ENCODE data around the gene PKD1.

Gene PKD1

GRCh38 chr16:2085669-2086068 is 50.0 kb downstream of the PKD1 start:
- ChIA-PET CTCF (interaction anchor here (1.1 to 1.3 kb wide), 4 partner anchors 37 to 63 kb away, joined by 3 to 5 read pairs (median 4); partner anchors contain the start of genes NTHL1 and TSC2), POLR2A (interaction anchor here (2.4 kb wide), 1 partner anchor 13 kb away, joined by 7 read pairs; no protein-coding TSS in a partner anchor)
- no peak for DNase-seq (ENCODE audit: low read depth, low spot score)
- no peak overlapping the region for H3K4me3 ChIP-seq (ENCODE audit: low read depth, low read length)
- TF ChIP-seq CTCF (IDR thresholded peaks at IDR 0.05; ENCODE audit: insufficient read depth, low read length, missing control alignments): no peak

GRCh38 chr16:2084895-2085625 is 50.6 kb downstream of the PKD1 start:
- CTCF ChIA-PET: interaction anchor here (1.0 to 1.3 kb wide), 6 partner anchors 28 to 81 kb away, joined by 3 to 5 read pairs (median 4); partner anchors contain the start of genes NTHL1 and TSC2
- H3K4me3 ChIP-seq (ENCODE audit: low read depth, low read length): no peak overlapping the region
- no peak for TF ChIP-seq CTCF (IDR thresholded peaks at IDR 0.05; ENCODE audit: insufficient read depth, low read length, missing control alignments)
- DNase-seq (ENCODE audit: low read depth, low spot score): no peak
- POLR2A ChIA-PET: interaction anchor here (2.4 kb wide), 1 partner anchor 12 kb away, joined by 7 read pairs; no protein-coding TSS in a partner anchor

GRCh38 chr16:2083876-2084780 is 51.6 kb downstream of the PKD1 start:
- no peak overlapping the region for H3K4me3 ChIP-seq (ENCODE audit: low read depth, low read length)
- TF ChIP-seq CTCF (IDR thresholded peaks at IDR 0.05; ENCODE audit: insufficient read depth, low read length, missing control alignments): no peak
- POLR2A ChIA-PET: interaction anchor here (2.4 kb wide), 1 partner anchor 12 kb away, joined by 7 read pairs; no protein-coding TSS in a partner anchor
- no peak for DNase-seq (ENCODE audit: low read depth, low spot score)
- CTCF ChIA-PET: interaction anchor here (1.0 to 1.3 kb wide), 4 partner anchors 27 to 80 kb away, joined by 3 to 5 read pairs (median 4); partner anchors contain the start of genes NTHL1 and TSC2

- DNase-seq (ENCODE audit: low read depth, low spot score): no peak
- POLR2A ChIA-PET: no interaction called here
- CTCF ChIA-PET: interaction anchor here (1.0 kb wide), 1 partner anchor 61 kb away, joined by 3 read pairs; no protein-coding TSS in a partner anchor
- TF ChIP-seq CTCF (IDR thresholded peaks at IDR 0.05; ENCODE audit: insufficient read depth, low read length, missing control alignments): no peak
- H3K4me3 ChIP-seq (ENCODE audit: low read depth, low read length): no peak overlapping the region
Measured at GRCh38 chr16:2083409-2083808, 52.3 kb downstream of the PKD1 start.

- DNase-seq (ENCODE audit: low read depth, low spot score): no peak
- ChIA-PET CTCF (interaction anchor here (1.0 kb wide), 1 partner anchor 61 kb away, joined by 3 read pairs; no protein-coding TSS in a partner anchor), POLR2A (no interaction called here)
- H3K4me3 ChIP-seq (ENCODE audit: low read depth, low read length): no peak overlapping the region
- TF ChIP-seq CTCF (IDR thresholded peaks at IDR 0.05; ENCODE audit: insufficient read depth, low read length, missing control alignments): no peak
Measured at GRCh38 chr16:2082983-2083364, 52.7 kb downstream of the PKD1 start.

All from AG04449 (cell line).